GM19193 (cell line): Measurements from ENCODE around the gene COPS9.

Source experiments
- POLR2A ChIP-seq: IDR thresholded peaks from 4 replicates; pipeline ENCODE4 v1.6.1; 2011; ENCODE audit not compliant: insufficient read depth, insufficient read length; ENCODE audit errors: extremely low read depth

The COPS9 gene

DNA sequence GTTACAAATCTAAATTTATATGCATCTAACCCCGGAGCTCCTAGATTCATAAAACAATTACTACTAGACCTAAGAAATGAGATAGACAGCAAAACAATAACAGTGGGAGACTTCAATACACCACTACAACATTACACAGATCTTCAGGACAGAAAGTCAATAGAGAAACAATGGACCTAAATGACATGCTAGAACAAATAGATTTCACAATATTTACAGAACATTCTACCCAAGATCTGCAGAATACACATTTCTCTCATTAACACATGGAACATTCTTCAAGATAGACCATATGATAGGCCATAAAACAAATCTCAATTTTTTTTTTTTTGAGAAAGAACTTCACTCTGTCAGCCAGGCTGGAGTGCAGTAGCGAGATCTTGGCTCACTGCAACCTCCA is 37.8 kb downstream of the COPS9 start:
- TF ChIP-seq POLR2A, result no peak

DNA sequence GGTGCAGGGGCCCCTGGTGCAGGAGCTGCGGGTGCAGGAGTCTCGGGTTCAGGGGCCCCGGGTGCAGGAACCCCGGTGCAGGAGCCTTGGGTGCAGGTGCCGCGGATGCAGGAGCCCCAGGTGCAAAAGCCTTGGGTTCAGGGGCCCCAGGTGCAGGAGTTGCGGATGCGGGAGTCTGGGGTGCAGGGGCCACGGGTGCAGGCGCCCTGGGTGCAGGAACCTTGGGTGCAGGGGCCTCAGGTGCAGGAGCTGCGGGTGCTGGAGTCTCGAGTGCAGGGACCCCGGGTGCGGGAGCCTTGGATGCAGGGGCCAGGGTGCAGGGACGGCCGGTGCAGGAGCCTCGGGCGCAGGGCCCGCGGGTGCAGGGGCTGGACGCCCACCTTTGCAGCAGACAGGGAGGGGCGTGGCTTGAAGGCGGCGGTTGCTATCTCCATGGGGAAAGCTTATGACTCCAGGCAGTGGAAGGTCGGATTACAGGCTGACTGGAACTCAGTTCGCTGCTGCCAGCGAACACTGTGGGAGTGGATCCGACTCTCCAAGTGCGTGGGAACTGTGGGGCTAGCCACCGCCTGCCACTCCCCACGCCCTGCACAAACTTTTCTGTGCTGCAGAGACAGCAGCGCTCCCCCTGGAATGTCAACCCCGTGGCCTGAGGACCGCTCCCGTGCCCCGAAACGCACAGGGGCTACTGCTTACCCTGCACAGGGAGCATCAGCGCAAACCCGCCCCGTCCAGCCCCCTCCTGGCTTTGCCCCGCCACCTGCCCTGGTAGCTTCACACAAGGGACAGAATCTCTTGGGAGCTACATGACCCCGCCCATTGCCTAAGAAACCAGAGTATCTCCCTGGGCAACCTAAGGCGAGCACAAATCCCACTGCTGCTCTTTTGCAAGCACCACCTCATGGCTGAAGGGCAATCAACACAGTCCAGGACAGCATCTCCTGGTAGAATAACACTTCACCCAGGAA is 40.3 kb downstream of the COPS9 start:
- no peak for TF ChIP-seq POLR2A

GRCh38 chr2:240089306-240089705 is 46.8 kb downstream of the COPS9 start:
- TF ChIP-seq POLR2A, result no peak

- no peak for TF ChIP-seq POLR2A
Measured at GRCh38 chr2:240086563-240086962, 49.5 kb downstream of the COPS9 start.
